HTR-8/SVneo (cell line): Measurements from ENCODE around the gene KSR1.
A peak's percentile ranks its signal among the peaks of the same experiment; 100 is the strongest.

ENCODE experiments used
- DNase-seq: peaks from one replicate; pipeline ENCODE4 v3.0.0; 2011; ENCODE audit warnings: low spot score, mixed read lengths; ENCODE audit not compliant: insufficient read length
- FAIRE-seq: peaks from 2 replicates; lab custom pipeline; 2011; peaks lifted over from hg19 to GRCh38; lab: Jason Lieb, UNC

KSR1 gene

GRCh38 chr17:27597783-27598320 lies 141.6 kb downstream of the KSR1 start:
- DNase-seq (no peak), FAIRE-seq (no peak)

GRCh38 chr17:27598337-27599050 lies 142.2 kb downstream of the KSR1 start:
- FAIRE-seq (no peak), DNase-seq (no peak)

GRCh38 chr17:27600471-27600870 lies 144.2 kb downstream of the KSR1 start:
- peak; percentile 26 for FAIRE-seq
- no peak for DNase-seq

GRCh38 chr17:27601069-27601974 lies 145.1 kb downstream of the KSR1 start:
- peak; percentile 48 for FAIRE-seq

GRCh38 chr17:27601975-27602302 lies 145.7 kb downstream of the KSR1 start:
- no peak for DNase-seq
- no peak for FAIRE-seq

More at GRCh38 chr17:27601069-27601974, 145.1 kb downstream of the KSR1 start:
- peak; percentile 79 for DNase-seq

- FAIRE-seq (no peak), DNase-seq (peak; percentile 88)
These were observed 146.6 kb downstream of the KSR1 start for GRCh38 chr17:27602721-27603420.

GRCh38 chr17:27603421-27603770 lies 147.1 kb downstream of the KSR1 start:
- DNase-seq (no peak), FAIRE-seq (no peak)

- FAIRE-seq (no peak), DNase-seq (no peak)
These were observed 147.9 kb downstream of the KSR1 start for GRCh38 chr17:27603880-27604794.

GRCh38 chr17:27605409-27605808 lies 149.2 kb downstream of the KSR1 start:
- no peak for DNase-seq

GRCh38 chr17:27607521-27608091 lies 151.4 kb downstream of the KSR1 start:
- DNase-seq (no peak), FAIRE-seq (no peak)

More at GRCh38 chr17:27605409-27605808, 149.2 kb downstream of the KSR1 start:
- no peak for FAIRE-seq

GRCh38 chr17:27608328-27609230 lies 152.3 kb downstream of the KSR1 start:
- FAIRE-seq: no peak
- no peak for DNase-seq

- peak; percentile 48 for DNase-seq
- FAIRE-seq: no peak
These were observed 153.5 kb downstream of the KSR1 start for GRCh38 chr17:27609611-27610303.

GRCh38 chr17:27610304-27610677 lies 154.0 kb downstream of the KSR1 start:
- no peak for DNase-seq
- FAIRE-seq: no peak

- FAIRE-seq (no peak), DNase-seq (no peak)
These were observed 156.0 kb downstream of the KSR1 start for GRCh38 chr17:27612160-27612770.

GRCh38 chr17:27613433-27613832 lies 157.2 kb downstream of the KSR1 start:
- DNase-seq: no peak
- no peak for FAIRE-seq

GRCh38 chr17:27615121-27615520 lies 158.9 kb downstream of the KSR1 start:
- no peak for FAIRE-seq
- no peak for DNase-seq

- FAIRE-seq (no peak), DNase-seq (no peak)
These were observed 160.2 kb downstream of the KSR1 start for GRCh38 chr17:27616414-27616813.
